Inferior parietal cortex (tissue), 1 donor: ENCODE results near the gene CD82.

ENCODE experiments used
- DNase-seq: peaks from one replicate; pipeline ENCODE4 v3.0.0-alpha.2; 2016; ENCODE audit errors: extremely low spot score

The CD82 gene

GRCh38 chr11:44561964-44562734, 3.3 kb upstream of the CD82 start:
- no peak for DNase-seq

GRCh38 chr11:44562845-44563460, 2.5 kb upstream of the CD82 start:
- DNase-seq = no peak

- no peak for DNase-seq
Measured at GRCh38 chr11:44563711-44564110, 1.8 kb upstream of the CD82 start.

GRCh38 chr11:44564166-44564565, 1.3 kb upstream of the CD82 start:
- no peak for DNase-seq

- no peak for DNase-seq
Measured at GRCh38 chr11:44564670-44565210, 723 bp upstream of the CD82 start.

- no peak for DNase-seq
Measured at GRCh38 chr11:44565953-44566949, 788 bp downstream of the CD82 start.

GRCh38 chr11:44566952-44567875, 1.8 kb downstream of the CD82 start:
- no peak for DNase-seq

- no peak for DNase-seq
Measured at GRCh38 chr11:44567876-44568256, 2.4 kb downstream of the CD82 start.

- no peak for DNase-seq
Measured at GRCh38 chr11:44568331-44568657, 2.8 kb downstream of the CD82 start.

GRCh38 chr11:44568658-44569473, 3.4 kb downstream of the CD82 start:
- DNase-seq = no peak

- no peak for DNase-seq
Measured at GRCh38 chr11:44570411-44571155, 5.1 kb downstream of the CD82 start.

GRCh38 chr11:44571871-44572270, 6.4 kb downstream of the CD82 start:
- DNase-seq = no peak

GRCh38 chr11:44572436-44572835, 7.0 kb downstream of the CD82 start:
- no peak for DNase-seq

- DNase-seq = no peak
Measured at GRCh38 chr11:44572884-44573283, 7.4 kb downstream of the CD82 start.

- no peak for DNase-seq
Measured at GRCh38 chr11:44573333-44573732, 7.9 kb downstream of the CD82 start.

GRCh38 chr11:44574610-44575287, 9.3 kb downstream of the CD82 start:
- no peak for DNase-seq

GRCh38 chr11:44575288-44575672, 9.8 kb downstream of the CD82 start:
- no peak for DNase-seq

GRCh38 chr11:44575962-44576361, 10.5 kb downstream of the CD82 start:
- no peak for DNase-seq

- DNase-seq = no peak
Measured at GRCh38 chr11:44576656-44577055, 11.2 kb downstream of the CD82 start.
